HL-60 (cell line): ENCODE measurements around the gene HELB.

Source experiments
- GABPA ChIP-seq: IDR thresholded peaks from 2 replicates; pipeline ENCODE4 v1.6.1; 2012; ENCODE audit warnings: low read depth
- TF ChIP-seq, protein P1 (sequence below): IDR thresholded peaks from one replicate; pipeline ENCODE4 v1.5.1; 2011; ENCODE audit warnings: low read length, control low read depth, inconsistent platforms; ENCODE audit not compliant: insufficient read depth
- TF ChIP-seq, protein P2 (sequence below): IDR thresholded peaks from 2 replicates; pipeline ENCODE4 v1.6.1; 2012; ENCODE audit warnings: low read depth; ENCODE audit not compliant: insufficient replicate concordance

DNA sequence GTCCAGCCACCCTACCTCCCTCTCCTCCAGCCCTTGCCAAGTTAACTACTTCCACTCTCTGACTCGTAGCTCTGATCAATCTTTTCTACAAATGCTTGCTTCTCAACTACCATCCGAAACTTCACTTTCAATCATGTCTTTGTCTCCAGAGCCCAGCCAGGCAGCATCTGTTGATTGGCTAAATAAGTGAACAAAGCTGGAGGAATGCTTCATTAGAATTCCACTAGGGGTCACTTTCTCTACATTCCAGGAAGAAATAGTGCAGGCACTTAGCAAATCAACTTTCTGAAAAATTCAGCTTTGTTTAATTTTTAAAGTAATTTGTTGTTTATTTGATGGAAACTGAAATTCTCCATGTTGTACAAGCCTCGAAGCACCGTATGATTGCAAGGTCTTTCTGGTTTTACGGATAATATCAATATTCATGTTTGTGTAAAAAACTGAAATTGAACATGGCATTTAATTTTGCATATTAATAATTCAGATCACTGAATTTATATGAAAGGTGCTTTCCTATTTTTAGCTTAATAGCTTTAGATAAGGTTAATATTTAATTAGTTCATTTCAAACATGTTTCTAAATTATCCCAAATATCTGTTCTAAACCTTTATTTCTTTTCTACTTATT is 32.4 kb upstream of the HELB start:
- TF ChIP-seq, protein P1, sequence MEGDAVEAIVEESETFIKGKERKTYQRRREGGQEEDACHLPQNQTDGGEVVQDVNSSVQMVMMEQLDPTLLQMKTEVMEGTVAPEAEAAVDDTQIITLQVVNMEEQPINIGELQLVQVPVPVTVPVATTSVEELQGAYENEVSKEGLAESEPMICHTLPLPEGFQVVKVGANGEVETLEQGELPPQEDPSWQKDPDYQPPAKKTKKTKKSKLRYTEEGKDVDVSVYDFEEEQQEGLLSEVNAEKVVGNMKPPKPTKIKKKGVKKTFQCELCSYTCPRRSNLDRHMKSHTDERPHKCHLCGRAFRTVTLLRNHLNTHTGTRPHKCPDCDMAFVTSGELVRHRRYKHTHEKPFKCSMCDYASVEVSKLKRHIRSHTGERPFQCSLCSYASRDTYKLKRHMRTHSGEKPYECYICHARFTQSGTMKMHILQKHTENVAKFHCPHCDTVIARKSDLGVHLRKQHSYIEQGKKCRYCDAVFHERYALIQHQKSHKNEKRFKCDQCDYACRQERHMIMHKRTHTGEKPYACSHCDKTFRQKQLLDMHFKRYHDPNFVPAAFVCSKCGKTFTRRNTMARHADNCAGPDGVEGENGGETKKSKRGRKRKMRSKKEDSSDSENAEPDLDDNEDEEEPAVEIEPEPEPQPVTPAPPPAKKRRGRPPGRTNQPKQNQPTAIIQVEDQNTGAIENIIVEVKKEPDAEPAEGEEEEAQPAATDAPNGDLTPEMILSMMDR: peak; percentile 48
- no peak for TF ChIP-seq GABPA
- TF ChIP-seq, protein P2, sequence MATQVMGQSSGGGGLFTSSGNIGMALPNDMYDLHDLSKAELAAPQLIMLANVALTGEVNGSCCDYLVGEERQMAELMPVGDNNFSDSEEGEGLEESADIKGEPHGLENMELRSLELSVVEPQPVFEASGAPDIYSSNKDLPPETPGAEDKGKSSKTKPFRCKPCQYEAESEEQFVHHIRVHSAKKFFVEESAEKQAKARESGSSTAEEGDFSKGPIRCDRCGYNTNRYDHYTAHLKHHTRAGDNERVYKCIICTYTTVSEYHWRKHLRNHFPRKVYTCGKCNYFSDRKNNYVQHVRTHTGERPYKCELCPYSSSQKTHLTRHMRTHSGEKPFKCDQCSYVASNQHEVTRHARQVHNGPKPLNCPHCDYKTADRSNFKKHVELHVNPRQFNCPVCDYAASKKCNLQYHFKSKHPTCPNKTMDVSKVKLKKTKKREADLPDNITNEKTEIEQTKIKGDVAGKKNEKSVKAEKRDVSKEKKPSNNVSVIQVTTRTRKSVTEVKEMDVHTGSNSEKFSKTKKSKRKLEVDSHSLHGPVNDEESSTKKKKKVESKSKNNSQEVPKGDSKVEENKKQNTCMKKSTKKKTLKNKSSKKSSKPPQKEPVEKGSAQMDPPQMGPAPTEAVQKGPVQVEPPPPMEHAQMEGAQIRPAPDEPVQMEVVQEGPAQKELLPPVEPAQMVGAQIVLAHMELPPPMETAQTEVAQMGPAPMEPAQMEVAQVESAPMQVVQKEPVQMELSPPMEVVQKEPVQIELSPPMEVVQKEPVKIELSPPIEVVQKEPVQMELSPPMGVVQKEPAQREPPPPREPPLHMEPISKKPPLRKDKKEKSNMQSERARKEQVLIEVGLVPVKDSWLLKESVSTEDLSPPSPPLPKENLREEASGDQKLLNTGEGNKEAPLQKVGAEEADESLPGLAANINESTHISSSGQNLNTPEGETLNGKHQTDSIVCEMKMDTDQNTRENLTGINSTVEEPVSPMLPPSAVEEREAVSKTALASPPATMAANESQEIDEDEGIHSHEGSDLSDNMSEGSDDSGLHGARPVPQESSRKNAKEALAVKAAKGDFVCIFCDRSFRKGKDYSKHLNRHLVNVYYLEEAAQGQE: no peak
